ENCODE results near the gene SDR39U1.
A peak's percentile ranks its signal among the peaks of the same experiment; 100 is the strongest.
"Not testable (repeated sequence)": the region's sequence is repeated elsewhere in the genome, so short reads cannot be mapped to it uniquely, and the experiment has no call there.

The SDR39U1 gene

DNA sequence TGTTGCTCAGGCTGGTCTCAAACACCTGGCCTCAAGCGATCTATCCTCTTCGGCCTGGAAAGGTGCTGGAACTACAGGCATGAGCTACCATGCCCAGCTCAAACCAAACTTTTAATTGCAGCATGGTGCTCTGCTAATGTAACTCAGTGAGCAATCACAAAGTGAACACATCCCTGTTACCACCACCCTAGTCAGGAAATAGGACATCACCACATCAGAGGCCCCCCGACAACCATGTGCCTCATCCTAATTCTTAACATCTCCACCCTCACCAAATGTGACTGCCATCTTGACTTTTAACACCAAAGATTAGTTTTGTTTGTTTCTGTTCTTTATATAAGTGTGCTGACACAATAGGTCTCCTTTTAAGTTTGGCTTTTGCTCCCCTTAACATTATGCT is 22.8 kb upstream of the SDR39U1 start:
- H3K27ac ChIP-seq (ENCODE audit: low read depth, low read length): no peak overlapping the region
- H3K4me3 ChIP-seq (ENCODE audit: low read length): no peak overlapping the region
- H3K9me3 ChIP-seq (ENCODE audit: insufficient read depth, low read depth, low read length): no peaks in the 10 kb centered on the region
- 91% methylated on average over 3 of the region's 3 CpGs for WGBS
- no peaks in the 10 kb centered on the region for H3K27me3 ChIP-seq (ENCODE audit: insufficient read depth, low read length)
- no peak overlapping the region for H3K9ac ChIP-seq (ENCODE audit: low read depth, low read length)
- no peaks in the 10 kb centered on the region for H3K36me3 ChIP-seq (ENCODE audit: insufficient read depth, low read length)
- H3K4me1 ChIP-seq (ENCODE audit: insufficient read depth, low read length): no peaks in the 10 kb centered on the region

DNA sequence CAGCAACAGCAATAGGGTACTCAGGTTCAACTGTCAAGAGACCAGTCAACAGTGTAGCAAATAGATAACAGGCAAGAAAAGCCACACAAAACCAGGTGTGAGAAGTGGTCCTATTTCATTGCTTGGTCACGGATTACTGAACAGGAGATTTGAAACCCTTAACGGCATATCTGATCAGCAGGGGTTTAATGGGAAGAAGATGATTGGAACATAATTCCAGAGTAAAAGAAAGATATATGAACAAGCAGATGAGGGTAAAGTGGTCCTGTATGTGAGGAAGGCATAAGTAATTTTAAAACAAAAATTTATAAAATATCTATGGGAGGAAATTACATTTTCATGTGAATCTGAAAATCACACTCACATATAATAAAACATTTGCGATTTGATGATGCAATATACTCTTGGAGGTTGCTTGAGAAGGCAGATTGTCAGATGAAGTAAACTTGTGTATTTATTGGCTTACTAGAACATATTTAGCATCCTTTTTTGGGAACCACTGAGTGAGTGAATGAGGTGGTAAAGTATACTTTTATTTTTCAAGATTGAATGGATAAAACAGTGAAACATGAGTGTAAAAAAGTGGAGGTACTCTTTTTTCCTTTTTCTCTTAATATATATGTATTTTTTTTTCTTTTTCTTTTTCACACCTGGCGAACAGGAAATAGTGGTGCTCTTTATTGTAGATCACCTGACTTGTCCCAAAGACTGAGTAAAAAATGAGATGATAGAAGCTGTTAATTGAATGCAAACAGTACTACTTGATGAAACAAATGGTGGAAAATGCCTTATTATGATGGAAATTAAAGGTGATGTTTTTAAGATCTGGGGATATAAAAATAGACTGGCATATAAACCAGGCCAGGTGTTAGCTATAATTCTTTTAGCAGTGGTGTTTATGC is 21.6 kb upstream of the SDR39U1 start:
- H3K27ac ChIP-seq (ENCODE audit: low read depth, low read length): no peak overlapping the region
- no peak overlapping the region for H3K4me3 ChIP-seq (ENCODE audit: low read length)
- H3K9ac ChIP-seq (ENCODE audit: low read depth, low read length): no peak overlapping the region
- no peaks in the 10 kb centered on the region for H3K4me1 ChIP-seq (ENCODE audit: insufficient read depth, low read length)
- no peaks in the 10 kb centered on the region for H3K9me3 ChIP-seq (ENCODE audit: insufficient read depth, low read depth, low read length)
- 62% methylated on average over 3 of the region's 4 CpGs for WGBS
- no peaks in the 10 kb centered on the region for H3K27me3 ChIP-seq (ENCODE audit: insufficient read depth, low read length)
- no peaks in the 10 kb centered on the region for H3K36me3 ChIP-seq (ENCODE audit: insufficient read depth, low read length)

DNA sequence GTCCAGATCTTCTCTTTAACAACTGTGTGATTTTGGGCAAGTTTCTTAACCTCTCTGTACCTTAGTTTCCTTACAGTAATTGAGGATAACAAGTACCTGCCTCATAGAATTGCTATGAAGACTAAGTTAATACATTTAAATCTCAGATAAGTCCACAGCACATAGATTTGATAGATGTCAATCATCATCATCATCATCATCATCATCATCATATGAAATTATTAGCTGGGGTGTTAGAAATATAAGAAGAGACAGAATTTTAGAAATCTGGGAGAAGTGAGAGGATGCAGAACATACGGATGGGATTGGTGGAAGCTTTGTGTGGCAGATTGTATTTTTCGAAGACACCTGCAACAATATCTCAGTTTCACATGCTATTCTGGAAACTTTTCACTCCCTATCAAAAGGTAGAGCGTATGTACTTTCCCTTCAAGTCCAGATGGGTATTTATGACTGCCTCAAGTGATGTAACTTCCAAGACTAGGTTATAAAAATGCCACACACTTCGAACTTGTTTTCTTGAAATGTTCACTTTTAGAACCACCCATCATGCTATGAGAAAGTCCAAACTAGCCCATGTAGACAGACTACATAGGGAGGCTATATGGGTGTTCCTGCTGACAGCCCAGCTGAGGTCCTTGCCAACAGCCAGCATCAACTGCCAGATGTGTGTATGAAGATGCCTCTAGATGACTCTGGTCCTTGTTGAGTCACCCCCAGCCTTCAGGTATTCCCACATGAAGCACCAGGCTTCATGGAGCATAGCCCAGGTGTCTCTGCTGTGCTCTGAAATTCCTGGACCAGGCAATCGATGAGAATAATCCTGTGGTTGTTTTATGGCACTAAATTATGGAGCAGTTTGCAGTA is 20.7 kb upstream of the SDR39U1 start:
- Histone ChIP-seq H3K27ac (ENCODE audit: low read depth, low read length) (no peak overlapping the region), H3K27me3 (ENCODE audit: insufficient read depth, low read length) (no peaks in the 10 kb centered on the region), H3K9ac (ENCODE audit: low read depth, low read length) (no peak overlapping the region), H3K36me3 (ENCODE audit: insufficient read depth, low read length) (no peaks in the 10 kb centered on the region), H3K9me3 (ENCODE audit: insufficient read depth, low read depth, low read length) (no peaks in the 10 kb centered on the region), H3K4me1 (ENCODE audit: insufficient read depth, low read length) (no peaks in the 10 kb centered on the region), H3K4me3 (ENCODE audit: low read length) (no peak overlapping the region)
- WGBS: 72% methylated on average over 4 of the region's 5 CpGs

DNA sequence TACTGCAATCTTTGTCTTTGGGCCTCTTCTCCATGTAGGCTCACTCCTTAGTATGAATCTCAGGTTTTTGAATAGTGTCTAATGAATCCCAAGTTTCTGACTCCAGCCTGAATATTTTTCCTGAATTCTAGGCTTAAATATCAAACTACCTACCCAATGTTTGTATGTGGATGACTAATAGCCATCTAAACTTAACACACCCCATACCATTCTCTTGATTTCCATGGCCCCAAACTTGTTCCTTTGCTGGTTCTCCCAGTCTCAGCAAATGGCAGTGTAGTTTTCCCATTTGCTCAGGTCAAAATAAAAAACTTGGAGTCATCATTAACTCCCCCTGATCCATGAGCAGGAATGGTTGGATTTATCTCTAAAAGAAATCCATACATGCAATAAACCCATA is 18.8 kb upstream of the SDR39U1 start:
- Histone ChIP-seq H3K9ac (ENCODE audit: low read depth, low read length) (no peak overlapping the region), H3K9me3 (ENCODE audit: insufficient read depth, low read depth, low read length) (no peaks in the 10 kb centered on the region), H3K27ac (ENCODE audit: low read depth, low read length) (no peak overlapping the region), H3K4me1 (ENCODE audit: insufficient read depth, low read length) (no peaks in the 10 kb centered on the region), H3K27me3 (ENCODE audit: insufficient read depth, low read length) (no peaks in the 10 kb centered on the region), H3K36me3 (ENCODE audit: insufficient read depth, low read length) (no peaks in the 10 kb centered on the region), H3K4me3 (ENCODE audit: low read length) (no peak overlapping the region)

DNA sequence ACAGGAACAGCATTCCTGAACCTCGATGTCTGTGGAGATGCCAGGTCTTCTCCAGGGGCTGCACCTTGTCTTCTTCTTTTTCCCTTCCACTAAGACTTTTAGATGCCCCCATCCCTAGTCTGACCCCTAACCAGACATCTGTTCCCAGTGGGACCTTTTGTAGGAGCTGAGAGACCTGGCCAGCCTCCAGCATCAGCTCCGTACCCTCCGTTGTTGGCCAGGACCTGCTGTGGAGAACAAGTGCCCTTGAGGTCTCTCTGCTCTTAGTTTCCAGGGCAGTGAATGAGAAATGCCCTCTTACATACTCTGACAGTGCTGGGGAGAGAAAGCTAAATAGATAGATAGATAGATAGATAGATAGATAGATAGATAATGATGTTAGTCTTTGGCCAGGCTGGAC is 16.8 kb upstream of the SDR39U1 start:
- no peaks in the 10 kb centered on the region for H3K4me1 ChIP-seq (ENCODE audit: insufficient read depth, low read length)
- H3K9me3 ChIP-seq (ENCODE audit: insufficient read depth, low read depth, low read length): peaks cover 4% of the 10 kb centered on the region
- no peak overlapping the region for H3K4me3 ChIP-seq (ENCODE audit: low read length)
- H3K27me3 ChIP-seq (ENCODE audit: insufficient read depth, low read length): no peaks in the 10 kb centered on the region
- WGBS: 93% methylated on average over 3 of the region's 3 CpGs
- no peaks in the 10 kb centered on the region for H3K36me3 ChIP-seq (ENCODE audit: insufficient read depth, low read length)
- H3K27ac ChIP-seq (ENCODE audit: low read depth, low read length): no peak overlapping the region
- no peak overlapping the region for H3K9ac ChIP-seq (ENCODE audit: low read depth, low read length)

DNA sequence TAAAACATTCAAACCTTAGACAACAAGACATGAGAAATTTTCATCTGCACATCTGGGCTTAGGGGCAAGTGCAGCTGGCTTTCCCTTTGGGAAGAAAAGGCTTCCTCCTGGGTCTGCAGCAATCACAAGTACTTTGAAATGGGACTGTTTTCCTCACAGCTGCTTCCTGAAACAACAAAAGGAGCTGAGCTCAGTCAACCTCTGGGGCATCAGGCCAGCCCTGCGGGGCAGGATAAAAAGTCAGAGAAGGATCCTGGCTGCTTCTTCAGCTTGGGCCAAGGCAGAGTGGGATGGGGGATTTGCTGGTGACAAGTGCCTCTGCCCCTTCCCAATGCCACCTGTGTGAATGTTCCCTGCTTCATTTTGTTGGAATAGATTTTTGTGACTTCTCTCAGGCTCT is 16.2 kb upstream of the SDR39U1 start:
- Histone ChIP-seq H3K27ac (ENCODE audit: low read depth, low read length) (no peak overlapping the region), H3K36me3 (ENCODE audit: insufficient read depth, low read length) (no peaks in the 10 kb centered on the region), H3K9ac (ENCODE audit: low read depth, low read length) (no peak overlapping the region), H3K4me1 (ENCODE audit: insufficient read depth, low read length) (no peaks in the 10 kb centered on the region), H3K9me3 (ENCODE audit: insufficient read depth, low read depth, low read length) (peaks cover 10% of the 10 kb centered on the region), H3K4me3 (ENCODE audit: low read length) (no peak overlapping the region), H3K27me3 (ENCODE audit: insufficient read depth, low read length) (no peaks in the 10 kb centered on the region)
- WGBS: 89% methylated on average over 1 of the region's 1 CpG

DNA sequence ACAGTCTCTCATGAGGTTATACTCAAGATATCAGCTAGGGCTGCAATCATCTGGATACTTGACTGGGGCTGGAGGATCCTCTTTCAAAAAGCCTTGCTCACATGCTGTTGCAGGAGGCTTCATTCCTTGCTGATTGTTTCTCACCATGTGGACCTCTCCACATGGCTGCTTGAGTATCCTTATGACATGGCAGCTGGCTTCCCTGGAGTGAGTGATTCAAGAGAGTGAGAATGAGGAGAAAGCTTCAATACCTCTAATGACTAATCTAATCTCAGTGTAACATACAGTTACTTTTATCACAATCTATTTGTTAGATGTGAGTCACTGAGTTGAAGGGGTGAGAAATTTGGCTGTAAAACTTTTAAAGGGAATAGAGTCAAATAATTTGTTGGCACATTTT is 14.4 kb upstream of the SDR39U1 start:
- H3K9ac ChIP-seq (ENCODE audit: low read depth, low read length): no peak overlapping the region
- H3K27ac ChIP-seq (ENCODE audit: low read depth, low read length): no peak overlapping the region
- H3K4me3 ChIP-seq (ENCODE audit: low read length): no peak overlapping the region
- H3K9me3 ChIP-seq (ENCODE audit: insufficient read depth, low read depth, low read length): peaks cover 14% of the 10 kb centered on the region
- no peaks in the 10 kb centered on the region for H3K27me3 ChIP-seq (ENCODE audit: insufficient read depth, low read length)
- no peaks in the 10 kb centered on the region for H3K36me3 ChIP-seq (ENCODE audit: insufficient read depth, low read length)
- H3K4me1 ChIP-seq (ENCODE audit: insufficient read depth, low read length): no peaks in the 10 kb centered on the region

DNA sequence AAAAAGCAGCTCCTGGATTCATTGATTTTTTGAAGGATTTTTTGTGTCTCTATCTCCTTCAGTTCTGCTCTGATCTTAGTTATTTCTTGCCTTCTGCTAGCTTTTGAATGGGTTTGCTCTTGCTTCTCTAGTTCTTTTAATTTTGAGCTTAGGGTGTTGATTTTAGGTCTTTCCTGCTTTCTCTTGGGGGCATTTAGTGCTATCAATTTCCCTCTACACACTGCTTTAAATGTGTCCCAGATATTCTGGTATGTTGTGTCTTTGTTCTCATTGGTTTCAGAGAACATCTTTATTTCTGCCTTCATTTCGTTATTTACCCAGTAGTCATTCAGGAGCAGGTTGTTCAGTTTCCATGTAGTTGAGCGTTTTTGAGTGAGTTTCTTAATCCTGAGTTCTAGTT is 8.3 kb upstream of the SDR39U1 start:
- not testable (repeated sequence) for H3K27me3 ChIP-seq (ENCODE audit: insufficient read depth, low read length); H3K4me1 ChIP-seq (ENCODE audit: insufficient read depth, low read length); H3K4me3 ChIP-seq (ENCODE audit: low read length); H3K36me3 ChIP-seq (ENCODE audit: insufficient read depth, low read length); H3K9ac ChIP-seq (ENCODE audit: low read depth, low read length); H3K27ac ChIP-seq (ENCODE audit: low read depth, low read length)
- H3K9me3 ChIP-seq (ENCODE audit: insufficient read depth, low read depth, low read length): peaks cover 14% of the 10 kb centered on the region
- WGBS: no CpG with 5 or more reads among the region's 2 CpGs

DNA sequence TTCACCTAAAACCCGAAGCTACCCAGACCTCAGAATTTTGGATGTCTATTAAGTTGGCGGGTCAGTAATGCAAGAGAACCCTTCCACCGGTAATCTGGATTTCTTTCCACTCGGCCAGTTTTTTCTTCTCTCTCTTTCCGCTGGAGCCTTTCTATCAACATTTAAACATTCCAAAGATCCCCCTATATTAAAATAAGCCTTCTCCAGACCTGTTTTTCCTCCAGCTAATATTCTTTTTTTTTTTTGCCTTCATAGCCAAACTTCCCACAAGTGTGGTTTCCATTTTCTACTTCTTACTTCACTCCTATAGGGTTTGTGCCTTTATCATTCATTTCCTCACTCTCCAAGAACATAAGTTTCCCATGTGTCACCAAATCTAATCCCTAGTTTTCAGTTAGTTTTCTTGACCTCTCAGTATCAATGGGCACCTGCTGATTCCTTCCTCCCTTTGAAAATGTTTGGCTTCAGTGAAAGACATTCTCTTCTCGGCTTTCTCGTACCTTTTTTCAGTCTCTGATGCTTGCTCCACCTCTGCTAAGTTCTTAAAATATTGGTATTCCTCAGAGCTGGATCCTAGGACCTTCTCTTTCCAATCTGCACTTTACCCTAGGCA is 583 bp upstream of the SDR39U1 start:
- no peaks in the 10 kb centered on the region for H3K9me3 ChIP-seq (ENCODE audit: insufficient read depth, low read depth, low read length)
- no peaks in the 10 kb centered on the region for H3K27me3 ChIP-seq (ENCODE audit: insufficient read depth, low read length)
- H3K9ac ChIP-seq (ENCODE audit: low read depth, low read length): peak overlapping the region; percentile 82
- H3K36me3 ChIP-seq (ENCODE audit: insufficient read depth, low read length): peaks cover 30% of the 10 kb centered on the region
- H3K4me3 ChIP-seq (ENCODE audit: low read length): peak overlapping the region; percentile 78
- WGBS: 5% methylated on average over 5 of the region's 7 CpGs
- H3K27ac ChIP-seq (ENCODE audit: low read depth, low read length): peak overlapping the region; percentile 99
- H3K4me1 ChIP-seq (ENCODE audit: insufficient read depth, low read length): peaks cover 6% of the 10 kb centered on the region

DNA sequence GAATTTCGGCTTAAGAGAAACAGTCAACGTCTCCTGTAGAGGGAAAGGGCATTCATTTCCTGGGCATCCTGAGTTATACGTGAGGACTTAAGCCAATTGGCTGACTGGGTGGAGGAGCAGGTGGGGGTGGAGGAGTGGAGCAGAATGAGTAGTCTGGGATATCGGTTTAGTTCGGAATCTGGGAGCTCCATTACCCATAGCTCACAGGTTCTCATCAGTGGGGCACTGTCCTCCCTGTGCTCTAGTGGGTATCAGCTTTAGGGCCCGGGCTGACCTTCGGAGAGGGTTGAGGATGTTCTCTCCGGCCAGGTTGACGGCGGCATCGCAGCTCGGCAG is 704 bp downstream of the SDR39U1 start:
- WGBS: 2% methylated on average over 12 of the region's 12 CpGs
- peak overlapping the region; percentile 90 for H3K9ac ChIP-seq (ENCODE audit: low read depth, low read length)
- peaks cover 6% of the 10 kb centered on the region for H3K4me1 ChIP-seq (ENCODE audit: insufficient read depth, low read length)
- no peaks in the 10 kb centered on the region for H3K9me3 ChIP-seq (ENCODE audit: insufficient read depth, low read depth, low read length)
- H3K4me3 ChIP-seq (ENCODE audit: low read length): peak overlapping the region; percentile 78
- H3K27ac ChIP-seq (ENCODE audit: low read depth, low read length): peak overlapping the region; percentile 99; the same call in 1 of the 2 replicates
- peaks cover 41% of the 10 kb centered on the region for H3K36me3 ChIP-seq (ENCODE audit: insufficient read depth, low read length)
- no peaks in the 10 kb centered on the region for H3K27me3 ChIP-seq (ENCODE audit: insufficient read depth, low read length)

DNA sequence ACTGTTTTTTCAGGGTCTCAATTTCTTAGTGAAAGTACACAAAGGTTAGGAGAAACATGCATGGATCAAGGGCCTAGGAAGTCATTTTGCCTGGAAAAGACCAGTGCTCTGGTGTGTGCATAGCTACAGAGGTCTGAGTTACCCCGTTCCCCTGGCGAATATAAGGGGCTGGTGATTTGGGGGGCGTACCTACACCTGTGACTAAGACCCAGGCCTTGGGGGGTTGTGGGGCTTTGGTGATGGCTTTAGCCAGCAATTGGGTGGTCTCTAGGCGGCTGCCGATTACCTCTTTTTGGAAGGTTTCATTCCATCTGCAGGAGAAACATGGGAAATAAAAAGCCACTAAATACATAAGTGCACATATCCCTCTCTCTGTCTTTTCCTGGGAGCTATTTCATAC is 1.1 kb downstream of the SDR39U1 start:
- WGBS: 53% methylated on average over 5 of the region's 5 CpGs
- H3K4me3 ChIP-seq (ENCODE audit: low read length): peak overlapping the region; percentile 78
- peaks cover 41% of the 10 kb centered on the region for H3K36me3 ChIP-seq (ENCODE audit: insufficient read depth, low read length)
- no peaks in the 10 kb centered on the region for H3K27me3 ChIP-seq (ENCODE audit: insufficient read depth, low read length)
- peak overlapping the region; percentile 90; the same call in 1 of the 2 replicates for H3K9ac ChIP-seq (ENCODE audit: low read depth, low read length)
- H3K27ac ChIP-seq (ENCODE audit: low read depth, low read length): no peak overlapping the region
- H3K4me1 ChIP-seq (ENCODE audit: insufficient read depth, low read length): peaks cover 6% of the 10 kb centered on the region
- no peaks in the 10 kb centered on the region for H3K9me3 ChIP-seq (ENCODE audit: insufficient read depth, low read depth, low read length)

Data from HUES64 (cell line).